Inferior parietal cortex (tissue), 1 donor: ENCODE data around the gene RHOJ.

Source experiments
- DNase-seq: peaks from one replicate; pipeline ENCODE4 v3.0.0-alpha.2; 2016; ENCODE audit errors: extremely low spot score

RHOJ gene

DNA sequence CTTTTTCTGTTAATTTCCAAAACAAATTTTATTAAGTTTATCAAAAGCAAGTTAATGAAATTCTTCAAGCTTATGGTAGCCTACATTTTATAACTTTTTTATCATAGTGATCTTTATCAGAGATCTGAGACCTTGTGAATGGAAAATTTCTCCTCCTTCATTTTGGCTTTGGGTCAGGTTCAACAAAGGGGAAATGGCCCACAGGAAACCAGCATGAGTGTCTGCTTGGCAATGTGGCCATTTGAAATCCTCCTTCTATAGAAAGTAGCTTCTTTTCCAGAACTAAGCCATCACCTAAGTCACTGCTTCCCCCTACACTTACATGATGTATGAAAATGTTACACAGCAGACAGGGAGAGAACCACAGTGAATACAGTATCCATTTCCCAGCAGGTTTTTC is 1.6 kb downstream of the RHOJ start:
- DNase-seq: no peak

DNA sequence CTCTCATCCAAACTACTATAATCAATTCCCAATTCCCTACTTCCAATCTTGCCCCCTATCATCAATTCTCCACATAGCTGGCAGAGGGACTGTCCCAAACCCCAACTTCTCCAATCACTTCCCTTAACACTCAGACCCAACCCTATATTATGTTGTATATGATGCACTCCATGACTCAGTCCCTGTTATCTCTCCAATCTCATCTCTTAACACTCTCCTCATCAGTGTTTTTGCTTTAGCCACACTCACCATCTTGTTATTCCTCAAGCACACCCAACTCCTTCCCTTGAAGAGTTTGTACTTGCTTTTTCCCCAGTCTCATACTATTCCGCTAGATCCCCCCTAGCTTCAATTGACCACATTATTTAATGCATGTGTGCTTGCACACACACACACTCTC is 4.9 kb downstream of the RHOJ start:
- DNase-seq: no peak

DNA sequence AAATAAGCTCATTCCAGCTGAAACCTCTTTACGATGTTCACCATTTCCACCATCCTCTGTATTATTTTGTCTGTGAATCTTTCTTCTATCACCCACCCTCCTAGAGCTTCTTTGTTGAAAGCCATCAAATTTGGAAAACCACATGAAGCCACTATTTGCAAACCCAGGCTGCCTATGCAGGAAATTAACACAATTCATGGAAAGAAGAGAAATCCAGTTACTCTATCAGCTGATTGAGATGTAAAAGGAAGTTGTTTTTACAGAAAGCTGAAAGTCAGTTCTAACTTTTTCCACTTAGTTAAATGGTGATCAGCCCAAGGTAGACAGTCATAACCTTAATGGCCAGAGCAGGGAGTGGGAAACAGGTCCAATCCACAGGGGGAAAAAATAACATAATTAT is 6.6 kb downstream of the RHOJ start:
- no peak for DNase-seq

DNA sequence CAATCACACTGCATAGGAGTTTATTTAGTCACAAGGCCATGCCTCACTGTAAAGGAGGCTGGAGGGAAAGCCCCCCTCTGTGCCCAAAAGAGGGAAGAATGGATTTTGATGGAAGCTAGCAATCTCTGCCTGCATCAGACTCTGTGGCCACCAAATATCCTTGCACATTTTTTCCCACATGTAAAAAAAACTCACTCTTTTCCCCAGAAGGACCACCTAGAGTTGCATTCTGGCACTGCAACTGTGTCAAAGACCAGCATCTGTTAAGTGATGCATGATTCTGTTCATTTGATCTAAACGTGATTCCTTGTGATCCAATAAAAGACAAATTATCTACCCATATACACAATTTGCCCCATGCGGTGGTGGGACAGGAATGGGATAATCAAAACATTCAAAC is 8.0 kb downstream of the RHOJ start:
- DNase-seq: no peak

DNA sequence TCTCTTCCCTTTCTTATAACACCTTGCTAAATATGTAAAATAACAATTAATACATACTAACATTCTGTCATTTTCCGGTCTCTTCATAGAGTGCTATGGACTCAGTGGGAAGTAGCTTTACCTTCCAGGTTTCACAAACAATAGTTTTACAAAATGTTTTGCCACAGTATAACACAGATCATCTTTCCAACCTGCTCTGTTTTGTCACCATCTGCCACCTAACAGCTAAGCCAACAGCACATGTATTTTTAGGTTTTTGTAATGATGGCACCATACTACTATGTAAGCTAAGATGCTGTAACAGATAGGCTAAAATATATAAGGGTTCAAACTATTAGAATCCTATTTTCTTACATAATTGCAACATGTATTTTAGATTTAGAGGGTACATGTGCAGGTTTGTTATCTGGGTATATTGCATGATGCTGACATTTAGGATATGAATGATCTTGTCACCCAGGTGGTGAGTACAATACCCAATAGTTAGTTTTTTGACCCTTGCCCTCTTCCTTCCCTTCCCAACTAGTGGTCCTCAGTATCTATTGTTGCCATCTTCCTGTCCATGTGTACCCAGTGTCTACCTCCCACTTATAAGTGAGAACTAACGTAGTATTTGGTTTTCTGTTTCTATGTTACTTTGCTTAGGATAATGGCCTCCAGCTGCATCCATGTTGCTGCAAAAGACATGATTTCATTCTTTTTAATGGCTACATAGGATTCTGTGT is 8.7 kb downstream of the RHOJ start:
- DNase-seq: peak; percentile 29

DNA sequence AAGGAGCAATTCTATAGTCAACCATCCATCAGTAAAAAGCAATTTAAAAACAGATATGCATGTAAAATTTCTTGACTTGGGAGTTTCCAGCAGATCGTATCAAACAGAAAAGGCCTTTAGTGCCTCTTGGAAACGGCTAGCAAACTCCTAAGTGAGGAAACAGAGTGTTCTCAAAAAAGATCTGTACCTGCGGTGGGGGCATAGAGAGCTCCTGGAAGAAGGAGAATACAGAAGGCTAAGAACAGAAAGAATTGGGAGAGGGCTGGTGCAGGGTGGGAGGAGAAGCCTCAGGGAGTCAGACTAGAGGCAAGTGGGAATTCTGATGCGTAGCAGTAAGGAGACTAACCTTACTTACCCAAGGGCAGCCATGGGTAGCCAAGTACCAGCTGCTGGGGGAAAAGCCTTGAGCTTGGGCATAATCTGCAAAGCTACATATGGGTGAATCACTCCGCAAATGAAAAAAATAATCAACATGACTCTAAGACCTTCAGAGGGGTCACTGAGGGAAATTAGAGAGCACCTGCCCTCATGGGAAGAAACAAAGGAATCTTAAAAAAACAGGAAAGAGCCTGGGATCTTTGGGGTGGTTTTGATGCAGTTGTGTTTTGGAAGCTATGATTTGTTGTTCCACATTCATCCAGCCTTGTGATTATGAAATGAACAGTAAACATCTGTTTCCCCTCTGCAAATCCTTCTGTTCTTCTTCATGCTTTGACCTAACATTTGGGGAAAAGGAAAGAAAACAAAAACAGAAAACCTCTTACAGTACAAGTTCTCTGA is 10.4 kb downstream of the RHOJ start:
- no peak for DNase-seq

DNA sequence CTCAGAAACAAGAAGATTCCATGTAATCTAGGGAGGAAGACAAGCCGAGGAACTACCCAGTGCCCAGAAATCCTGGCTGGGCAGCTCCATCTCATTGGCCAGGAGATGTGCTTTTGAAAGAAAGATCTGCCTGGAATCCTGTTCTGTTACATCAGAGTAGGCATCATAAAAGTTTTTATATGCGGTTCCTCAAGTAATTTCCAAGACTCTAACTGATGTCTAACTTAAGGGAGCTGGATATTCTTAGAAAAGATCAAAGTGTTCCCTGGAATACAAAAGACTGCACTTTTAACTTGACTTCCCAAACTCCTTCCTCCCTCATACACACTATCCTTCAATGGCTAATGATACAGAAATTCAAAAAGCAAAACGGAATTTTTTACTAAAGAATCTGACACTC is 16.3 kb downstream of the RHOJ start:
- no peak for DNase-seq

DNA sequence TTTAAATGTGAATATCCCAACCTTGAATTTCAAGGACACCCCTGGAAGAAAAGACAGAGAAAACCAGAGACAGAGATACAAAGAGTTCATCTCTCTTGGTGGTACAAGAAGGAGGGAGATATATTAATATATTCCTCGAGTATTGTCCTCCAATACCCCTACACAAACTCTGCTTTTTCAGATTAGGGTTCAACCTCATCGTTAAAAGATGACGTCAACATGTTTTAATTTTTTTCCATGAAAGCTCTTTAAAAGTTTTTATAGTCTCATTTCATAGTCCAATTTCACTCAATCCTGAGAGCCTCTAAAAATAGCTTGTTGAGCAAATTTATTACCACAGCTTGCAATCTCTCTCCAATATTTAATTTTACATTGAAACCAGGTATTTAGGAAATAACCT is 19.4 kb downstream of the RHOJ start:
- DNase-seq: no peak

DNA sequence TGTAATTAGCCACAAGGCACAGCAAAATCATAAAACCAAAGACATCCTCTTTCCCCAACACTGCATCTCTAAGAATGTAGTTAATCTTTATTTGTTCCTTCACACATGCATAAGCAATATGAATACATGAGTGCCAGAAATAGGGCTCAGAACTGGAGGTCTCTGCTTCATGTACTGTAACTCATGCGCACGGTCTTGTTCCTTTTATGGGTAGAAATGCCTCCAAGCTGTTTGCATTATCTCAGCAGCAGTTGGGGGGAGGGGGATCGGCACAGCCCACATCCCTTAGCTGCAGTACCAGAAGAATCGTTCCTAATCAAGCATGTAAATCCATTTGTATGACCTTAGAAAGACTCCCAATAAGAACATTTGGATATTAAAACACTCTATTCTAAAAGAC is 20.0 kb downstream of the RHOJ start:
- DNase-seq: no peak

DNA sequence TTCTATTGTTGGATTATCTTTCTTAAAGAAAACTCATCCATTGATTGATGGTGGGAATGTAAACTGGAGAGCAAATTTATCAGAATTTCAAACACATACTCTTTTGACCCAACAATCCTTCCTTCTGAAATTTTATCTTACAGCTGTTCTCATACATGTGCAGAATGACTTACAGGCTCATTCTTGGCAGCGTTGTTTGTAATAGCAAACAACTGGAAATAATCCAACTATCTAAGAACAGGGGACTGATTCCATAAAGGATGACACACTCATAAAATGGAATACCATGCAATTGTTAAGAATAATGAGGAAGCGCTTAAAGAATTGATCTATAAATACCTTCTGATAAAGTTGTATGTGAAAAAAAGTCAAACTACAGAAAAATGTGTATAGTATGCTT is 24.0 kb downstream of the RHOJ start:
- DNase-seq: no peak

DNA sequence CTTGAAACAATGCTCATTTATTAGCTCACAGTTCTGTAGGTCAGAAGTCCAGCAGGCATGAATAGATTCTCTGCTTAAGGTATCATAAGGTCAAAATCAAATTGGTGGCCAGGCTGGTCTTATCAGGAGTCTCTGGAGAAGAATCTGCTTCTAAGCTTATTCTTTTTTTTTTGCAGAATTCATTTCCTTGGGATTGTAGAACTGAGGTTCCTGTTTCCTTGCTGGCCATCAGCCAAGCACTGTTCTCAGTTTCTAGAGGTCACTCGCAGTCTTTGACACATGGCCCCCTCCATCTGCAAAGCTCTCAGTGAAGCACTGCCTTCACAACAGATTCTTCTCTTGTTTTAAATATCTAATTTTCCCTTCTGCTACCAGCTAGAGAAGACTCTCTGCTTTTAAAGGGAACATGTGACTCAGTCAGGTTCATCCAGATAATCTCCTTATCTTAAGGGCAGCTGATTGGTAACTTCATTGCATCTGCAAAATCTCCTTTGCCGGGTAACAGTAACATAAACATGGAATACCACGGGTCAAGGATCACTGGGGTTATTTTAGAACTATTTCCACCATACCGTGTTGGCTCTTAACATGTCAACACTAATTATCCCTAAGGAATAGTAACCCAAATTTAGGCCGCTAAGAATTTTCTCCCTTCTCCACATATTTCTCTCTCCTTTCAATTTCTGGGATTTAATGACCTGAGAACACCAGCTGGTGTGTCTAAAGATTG is 25.3 kb downstream of the RHOJ start:
- DNase-seq: no peak

DNA sequence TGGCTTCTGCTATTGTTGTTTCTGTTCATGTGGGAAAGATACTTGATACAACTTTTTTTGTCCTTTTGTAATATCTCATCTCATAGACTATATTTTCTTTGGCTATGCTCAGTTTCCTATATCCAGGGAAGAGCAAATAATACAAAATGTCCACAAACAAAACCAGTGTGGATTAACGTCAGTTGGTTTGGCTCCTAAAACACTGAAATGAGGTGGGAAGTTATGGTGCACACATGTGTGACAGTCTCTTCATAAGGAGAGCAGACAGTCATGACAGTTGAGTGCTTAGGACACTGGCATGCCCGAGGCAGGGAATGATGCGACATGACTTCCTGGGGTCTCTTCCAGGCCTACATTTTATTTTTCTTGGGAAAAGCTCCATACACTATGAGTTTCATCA is 27.5 kb downstream of the RHOJ start:
- DNase-seq: no peak

DNA sequence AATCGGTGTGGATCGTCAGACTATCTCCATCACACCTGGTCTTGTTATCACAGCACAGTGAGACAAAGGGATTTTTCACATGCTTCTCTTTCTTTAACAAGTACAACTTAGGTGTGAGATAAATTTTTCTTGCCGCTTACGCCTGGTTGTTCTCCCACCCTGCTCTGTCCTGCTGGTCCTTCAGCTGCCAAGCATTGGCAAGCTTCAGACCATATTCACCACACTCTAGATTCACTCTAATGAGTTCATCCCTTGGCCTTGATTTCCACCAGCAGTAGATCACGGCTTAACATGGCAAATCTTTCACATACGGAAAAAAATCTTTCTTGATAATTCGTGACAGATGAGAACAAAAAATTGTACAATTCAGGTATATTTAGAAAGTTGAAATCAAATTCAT is 33.5 kb downstream of the RHOJ start:
- DNase-seq: no peak

DNA sequence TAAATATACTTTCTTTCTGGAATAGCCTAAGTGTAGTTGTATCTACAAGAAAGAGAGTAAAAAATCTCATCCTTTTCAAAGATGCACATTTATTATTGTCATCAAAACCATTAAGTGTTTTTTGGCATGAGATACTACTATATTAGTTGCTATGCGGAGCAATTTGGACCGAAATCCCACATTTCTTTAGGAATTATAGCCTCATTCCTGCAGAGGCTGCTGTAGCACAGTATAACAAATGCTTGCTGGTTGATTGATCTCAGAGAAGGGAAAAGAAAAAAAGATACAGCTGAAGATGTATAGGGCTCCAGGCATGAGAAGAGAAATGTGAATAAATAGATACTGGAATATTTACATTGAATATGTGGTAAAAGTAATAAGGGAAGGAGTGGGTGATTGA is 36.0 kb downstream of the RHOJ start:
- DNase-seq: no peak

DNA sequence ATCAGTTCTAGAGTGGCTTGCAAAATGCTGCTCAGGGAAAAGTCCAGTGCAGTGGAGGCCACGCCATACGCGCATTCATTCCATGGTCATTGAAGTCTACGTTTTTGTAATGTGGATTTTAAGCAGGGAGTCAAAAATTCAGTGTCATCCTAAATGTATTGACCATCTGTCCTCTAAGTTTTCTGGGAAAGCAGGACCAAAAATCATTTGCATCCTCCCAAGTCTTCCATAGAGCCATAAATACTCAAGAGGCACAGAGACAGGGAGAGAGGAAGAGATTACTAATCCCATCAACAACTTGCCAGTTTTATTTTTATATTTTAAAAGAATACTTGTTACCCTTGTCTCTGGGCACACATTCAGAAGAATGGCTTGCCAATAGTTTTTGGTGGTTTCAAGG is 36.9 kb downstream of the RHOJ start:
- no peak for DNase-seq

DNA sequence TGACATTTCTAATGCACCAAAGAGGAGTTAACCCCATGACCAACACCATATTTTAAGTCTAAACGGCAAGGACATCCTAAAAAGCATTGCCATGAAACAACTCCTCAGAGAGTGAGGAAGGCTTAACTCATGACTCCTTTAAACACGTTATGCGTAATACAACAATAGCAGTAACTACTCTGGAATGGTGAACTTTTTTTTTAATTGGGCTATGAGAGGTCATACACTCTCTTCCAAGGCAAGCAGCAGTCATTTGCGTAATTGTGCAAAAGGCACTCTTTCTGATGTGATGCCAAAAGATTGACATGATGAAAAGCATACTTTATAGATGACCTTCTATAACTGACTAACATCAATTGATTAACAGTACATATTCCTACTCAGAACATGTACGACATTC is 39.4 kb downstream of the RHOJ start:
- DNase-seq: no peak

DNA sequence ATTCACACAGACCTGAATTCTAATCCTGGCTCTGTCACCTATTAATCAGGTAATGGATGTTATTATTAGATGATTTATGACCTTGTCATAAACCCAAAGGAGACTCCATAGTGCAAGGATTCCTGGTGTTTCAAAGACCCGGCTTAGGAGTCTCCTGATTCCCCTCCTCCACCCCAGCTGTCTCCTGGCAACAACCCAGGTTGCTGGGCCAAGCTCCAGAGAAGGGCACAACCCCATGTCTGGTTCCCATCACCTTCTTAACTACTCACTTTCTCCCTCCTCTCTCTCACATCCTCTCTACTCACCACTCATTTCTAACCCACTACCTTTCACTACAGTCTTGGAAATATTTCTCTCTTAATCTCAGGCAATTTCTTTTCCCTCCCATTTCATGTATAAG is 41.6 kb downstream of the RHOJ start:
- no peak for DNase-seq

DNA sequence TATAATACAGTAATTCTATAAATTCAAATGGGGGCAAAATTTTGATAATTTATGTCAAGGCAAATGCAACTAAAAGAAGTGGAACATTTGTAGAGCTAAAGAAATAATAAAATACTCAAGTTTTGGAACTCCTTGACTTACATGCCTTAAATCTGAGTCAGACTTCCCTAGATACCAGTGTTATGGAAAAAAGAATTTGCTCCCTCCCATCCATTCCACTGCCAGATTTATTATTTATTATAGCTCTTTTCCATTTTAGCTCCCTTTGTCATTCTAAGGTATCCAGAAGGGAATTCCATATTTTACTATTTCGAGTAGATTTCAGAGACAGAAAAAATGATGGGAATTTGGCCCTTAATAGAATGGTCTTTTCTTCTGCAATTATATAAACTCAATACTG is 44.0 kb downstream of the RHOJ start:
- DNase-seq: no peak

DNA sequence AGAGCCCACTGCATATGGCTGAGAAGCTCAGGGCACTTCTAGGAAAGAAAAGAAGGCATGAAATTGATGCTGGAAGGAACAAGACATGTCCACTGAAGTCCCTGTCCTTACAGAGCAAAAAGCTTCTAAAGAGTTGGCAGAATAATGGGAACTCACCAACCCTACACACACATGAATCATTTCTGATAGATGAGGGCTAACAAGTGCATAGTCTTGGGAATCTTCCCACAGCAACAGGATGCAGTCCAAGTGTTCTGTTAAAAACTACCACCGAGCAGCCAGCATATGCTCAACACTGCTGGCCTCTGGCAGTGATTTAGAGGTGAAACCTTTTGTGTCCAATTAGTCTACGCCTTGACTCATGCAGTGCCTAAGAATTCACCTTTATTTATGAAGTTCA is 44.8 kb downstream of the RHOJ start:
- DNase-seq: no peak

DNA sequence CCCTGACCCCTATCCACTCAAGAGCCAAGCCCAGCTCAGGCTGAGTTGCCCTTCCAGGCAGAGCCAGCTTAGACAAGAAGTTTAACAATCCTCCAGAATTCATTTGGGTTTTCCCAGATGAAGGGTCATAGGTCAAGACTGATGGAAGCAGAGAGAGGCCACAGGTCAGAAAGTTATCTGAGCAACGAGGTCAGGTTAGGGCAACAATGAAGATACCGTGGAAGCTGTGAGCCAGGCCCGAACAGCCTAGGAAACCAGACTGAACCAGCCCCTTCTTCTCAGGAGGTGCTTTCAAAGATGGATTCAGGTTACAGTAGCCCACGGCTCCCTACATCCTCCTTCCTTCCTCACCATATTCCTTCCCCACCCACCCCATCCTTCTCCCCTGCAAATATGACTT is 53.1 kb downstream of the RHOJ start:
- DNase-seq: no peak

DNA sequence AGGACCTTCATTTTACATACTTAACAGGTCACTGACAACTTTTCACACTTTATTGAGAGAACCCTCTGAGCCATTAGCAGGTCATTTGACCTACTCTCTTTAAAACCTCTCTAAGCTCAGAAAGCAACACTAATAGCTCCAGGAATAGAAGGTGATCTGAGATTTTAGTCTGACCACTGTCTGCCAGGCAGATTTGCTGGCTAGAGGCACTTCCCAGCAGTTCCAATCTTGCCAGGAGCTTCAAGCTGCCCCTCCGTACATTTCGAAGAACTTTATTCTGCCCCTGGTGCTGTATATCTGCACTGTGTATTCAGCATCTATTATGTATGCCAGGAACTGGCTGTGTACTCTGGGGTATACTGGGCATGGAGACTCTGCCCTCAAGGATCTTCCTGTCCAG is 58.2 kb downstream of the RHOJ start:
- no peak for DNase-seq

DNA sequence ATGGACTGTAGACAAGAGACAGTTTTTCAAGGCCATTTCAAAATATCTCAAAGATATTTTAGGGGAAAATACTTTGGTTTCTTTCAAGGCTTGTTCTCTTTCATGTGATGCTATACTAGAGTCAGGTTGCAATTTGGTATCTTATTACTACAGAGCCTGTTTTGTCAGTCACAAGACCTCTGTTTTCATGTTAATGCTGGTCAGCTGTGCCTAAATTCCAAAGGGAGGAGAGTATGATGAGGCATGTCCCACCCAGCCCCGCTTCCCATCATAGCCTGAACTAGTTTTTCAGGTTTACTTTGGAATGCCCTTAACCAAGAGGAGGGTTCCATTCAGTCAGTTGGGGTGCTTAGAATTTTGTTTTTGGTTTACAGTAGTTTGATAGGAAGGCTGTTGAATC is 61.9 kb downstream of the RHOJ start:
- DNase-seq: no peak

DNA sequence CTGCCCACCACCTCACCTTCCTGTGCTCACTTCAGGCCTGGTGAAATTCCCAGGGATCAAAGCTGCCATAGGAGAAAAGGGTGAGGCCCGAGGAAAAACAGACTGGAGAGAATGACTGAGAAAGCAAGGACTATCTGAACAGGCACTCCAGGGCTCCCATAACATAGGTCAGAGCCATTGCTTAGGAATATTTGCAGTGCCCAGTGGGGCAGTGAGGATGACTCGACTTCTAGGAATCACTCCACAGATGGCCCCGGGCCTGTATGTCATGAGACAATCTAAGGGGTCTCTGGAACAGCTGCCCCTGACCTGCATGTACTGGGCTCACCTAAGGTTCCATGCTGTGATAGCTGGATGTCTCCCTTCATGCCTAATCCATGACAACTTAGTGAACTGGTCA is 62.9 kb downstream of the RHOJ start:
- no peak for DNase-seq
